Esophagus (tissue), 2 donors: Measurements from ENCODE around the gene ADCY9. TPM values are rescaled to one million over a fixed set of nuclear protein-coding genes. Genes with fewer than 3 reads are reported as not detected.

ENCODE experiments used
- H3K27ac ChIP-seq, 2 donors: one replicate each; pipeline ENCODE4 v1.5.1; 2013; ENCODE audit warnings: low read depth in 2 of 2, mild to moderate bottlenecking in 2 of 2, inconsistent platforms in 1 of 2, low read length in 1 of 2, moderate library complexity in 1 of 2
- H3K27me3 ChIP-seq, 2 donors: one replicate each; pipeline ENCODE4 v1.6.1; 2013; ENCODE audit warnings: low read length in 2 of 2, control low read depth in 1 of 2, mild to moderate bottlenecking in 1 of 2; ENCODE audit not compliant: insufficient read depth in 2 of 2, control insufficient read depth in 1 of 2
- H3K36me3 ChIP-seq, 2 donors: one replicate each; pipeline ENCODE4 v1.6.1; 2013; ENCODE audit warnings: low read length in 1 of 2; ENCODE audit not compliant: control insufficient read depth in 2 of 2, insufficient read depth in 2 of 2
- H3K4me1 ChIP-seq, 2 donors: one replicate each; pipeline ENCODE4 v1.6.1; 2013; ENCODE audit warnings: low read length in 1 of 2; ENCODE audit not compliant: control insufficient read depth in 2 of 2, insufficient read depth in 2 of 2
- H3K4me3 ChIP-seq, 2 donors: one replicate each; pipeline ENCODE4 v1.5.1; 2013; ENCODE audit warnings: low read length in 2 of 2, mild to moderate bottlenecking in 2 of 2, low read depth in 1 of 2, moderate library complexity in 1 of 2
- H3K9me3 ChIP-seq, 2 donors: one replicate each; pipeline ENCODE4 v1.6.1; 2013; ENCODE audit warnings: mild to moderate bottlenecking in 2 of 2, low read depth in 1 of 2, low read length in 1 of 2, moderate library complexity in 1 of 2; ENCODE audit not compliant: control insufficient read depth in 2 of 2, insufficient read depth in 1 of 2
- WGBS, 2 donors: extraction: QIAGEN DNeasy Blood & Tissue Kit; methylation state at CpG; one replicate each; pipeline ENCODE4 v1.1.7; 2013; 5-methylcytosine and 5-hydroxymethylcytosine counted together
- polyA plus RNA-seq, 2 donors: library from polyadenylated mRNA; stranded (reverse); fragments of 200-250 nt; gene quantifications; one replicate each; pipeline ENCODE4 v1.2.3, GENCODE V29; 2013
- donor health status: healthy with polysubstance abuse.
- donor health status: Bipolar disorder and iron deficiency.

The ADCY9 gene
- polyA plus RNA-seq, 2 donors, result 3.8 to 4.5 TPM

DNA sequence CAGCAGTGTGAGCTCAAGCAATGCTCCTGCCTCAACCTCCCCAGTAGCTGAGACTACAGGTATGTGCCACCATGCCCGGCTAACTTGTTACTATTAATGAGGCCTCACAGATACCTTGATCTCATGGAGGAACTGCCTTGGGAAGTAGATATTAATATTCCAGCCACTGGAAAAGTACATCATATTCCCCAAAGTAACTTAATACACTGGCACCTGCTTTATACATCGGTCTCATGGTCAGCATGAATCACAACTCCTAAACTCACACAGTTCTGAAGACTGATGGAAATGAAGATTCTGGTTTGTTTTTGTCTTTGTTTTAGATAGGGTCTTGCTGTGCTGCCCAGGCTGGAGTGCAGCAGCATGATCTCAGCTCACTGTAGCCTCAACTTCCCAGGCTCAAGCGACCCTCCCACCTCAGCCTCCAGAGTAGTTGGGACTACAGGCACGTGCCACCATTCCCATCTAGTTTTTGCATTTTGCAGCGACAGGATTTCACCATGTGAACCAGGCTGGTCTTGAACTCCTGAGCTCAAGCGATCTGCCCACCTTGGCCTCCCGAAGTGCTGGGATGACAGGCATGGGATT lies 28.2 kb downstream of the ADCY9 start:
- Histone ChIP-seq H3K9me3 (no peaks in the 10 kb centered on the region), H3K4me3 (no peak overlapping the region), H3K27me3 (no peaks in the 10 kb centered on the region), H3K27ac (no peak overlapping the region), H3K4me1 (peaks cover 0 to 4% of the 10 kb centered on the region in 2 donors), H3K36me3 (no peaks in the 10 kb centered on the region)
- WGBS, 2 donors, result 94% methylated on average over 7 of the region's 7 CpGs

DNA sequence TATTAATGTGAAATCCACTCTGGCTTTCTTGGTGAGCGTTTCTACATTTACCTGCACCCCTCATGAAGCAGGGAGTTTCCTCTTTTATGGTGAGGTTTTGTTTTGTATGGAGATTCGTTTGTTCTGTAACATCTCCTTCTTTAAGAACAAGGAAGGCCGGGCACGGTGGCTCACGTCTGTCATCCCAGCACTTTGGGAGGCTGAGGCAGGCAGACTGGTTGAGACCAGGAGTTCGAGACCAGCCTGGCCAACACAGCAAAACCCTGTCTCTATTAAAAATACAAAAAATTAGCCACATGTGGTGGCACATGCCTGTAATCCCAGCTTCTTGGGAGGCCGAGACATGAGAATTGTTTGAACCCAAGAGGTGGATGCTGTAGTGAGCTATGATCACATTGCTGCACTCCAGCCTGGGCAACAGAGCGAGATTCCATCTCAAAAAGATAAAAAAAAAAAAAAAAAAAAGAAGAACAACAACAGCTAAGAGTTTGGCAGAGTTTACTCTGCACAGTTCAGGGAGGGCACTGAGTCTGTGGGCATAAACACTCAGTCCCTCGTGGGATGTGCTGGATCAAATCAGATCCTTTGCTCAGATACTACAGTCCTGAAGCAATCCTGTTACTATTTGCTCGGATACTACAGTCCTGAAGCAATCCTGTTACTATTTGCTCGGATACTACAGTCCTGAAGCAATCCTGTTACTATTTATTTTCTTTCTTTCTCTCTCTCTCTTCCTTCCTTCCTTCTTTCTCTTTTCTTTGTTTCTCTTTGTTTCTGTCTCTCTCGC lies 28.9 kb downstream of the ADCY9 start:
- Histone ChIP-seq H3K27me3 (no peaks in the 10 kb centered on the region), H3K27ac (no peak overlapping the region), H3K36me3 (no peaks in the 10 kb centered on the region), H3K4me3 (no peak overlapping the region), H3K4me1 (peaks cover 4 to 6% of the 10 kb centered on the region in 2 donors), H3K9me3 (no peaks in the 10 kb centered on the region)
- WGBS, 2 donors, result 73 to 74% methylated on average over 12 of the region's 12 CpGs

GRCh38 chr16:4086153-4086552 lies 30.1 kb downstream of the ADCY9 start:
- Histone ChIP-seq H3K4me1 (peaks cover 2 to 4% of the 10 kb centered on the region in 2 donors), H3K4me3 (no peak overlapping the region), H3K36me3 (no peaks in the 10 kb centered on the region), H3K27me3 (no peaks in the 10 kb centered on the region), H3K27ac (no peak overlapping the region), H3K9me3 (no peaks in the 10 kb centered on the region)
- WGBS, 2 donors, result 88 to 89% methylated on average over 15 of the region's 15 CpGs

- WGBS, 2 donors, result 73 to 75% methylated on average over 12 of the region's 12 CpGs
- Histone ChIP-seq H3K36me3 (no peaks in the 10 kb centered on the region), H3K4me1 (peaks cover 2 to 4% of the 10 kb centered on the region in 2 donors), H3K27me3 (no peaks in the 10 kb centered on the region), H3K9me3 (no peaks in the 10 kb centered on the region), H3K27ac (no peak overlapping the region), H3K4me3 (no peak overlapping the region)
Measured at GRCh38 chr16:4085405-4085970, 30.8 kb downstream of the ADCY9 start.

- H3K36me3 ChIP-seq, result no peaks in the 10 kb centered on the region
- no peak overlapping the region for H3K27ac ChIP-seq
- H3K27me3 ChIP-seq, result no peaks in the 10 kb centered on the region
- H3K9me3 ChIP-seq, result no peaks in the 10 kb centered on the region
- WGBS, 2 donors, result 93 to 95% methylated on average over 5 of the region's 5 CpGs
- no peak overlapping the region for H3K4me3 ChIP-seq
- H3K4me1 ChIP-seq, result peaks cover 2 to 4% of the 10 kb centered on the region in 2 donors
Measured at GRCh38 chr16:4083347-4083870, 32.8 kb downstream of the ADCY9 start.

- 90 to 91% methylated on average over 15 of the region's 15 CpGs for WGBS, 2 donors
- no peak overlapping the region for H3K27ac ChIP-seq
- peaks cover 2 to 4% of the 10 kb centered on the region in 2 donors for H3K4me1 ChIP-seq
Measured at GRCh38 chr16:4082474-4083044, 33.7 kb downstream of the ADCY9 start.

DNA sequence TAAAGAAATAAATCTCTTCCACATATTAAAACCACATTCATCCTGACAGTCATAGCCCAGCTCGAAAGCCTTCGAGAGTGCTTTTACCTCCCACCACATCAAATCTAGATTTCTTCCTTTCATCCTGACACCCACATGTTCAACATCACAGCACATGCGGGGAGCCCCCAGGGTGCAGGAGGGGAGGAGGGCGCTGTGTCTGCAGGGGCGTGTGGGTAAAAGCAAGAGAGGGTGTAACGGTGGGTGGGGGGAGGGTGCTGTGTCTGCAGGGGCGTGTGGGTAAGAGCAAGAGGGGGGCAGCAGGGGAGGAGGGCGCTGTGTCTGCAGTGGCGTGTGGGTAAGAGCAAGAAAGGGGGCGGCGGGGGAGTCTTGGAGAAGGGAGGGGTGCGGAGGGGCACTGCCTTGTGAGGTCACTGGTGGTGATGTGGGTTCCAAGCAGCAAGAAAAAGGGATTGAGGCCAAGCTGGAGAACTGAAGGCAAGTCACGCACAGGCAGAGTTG lies 34.7 kb downstream of the ADCY9 start:
- H3K27me3 ChIP-seq, result no peaks in the 10 kb centered on the region
- no peak overlapping the region for H3K4me3 ChIP-seq
- no peaks in the 10 kb centered on the region for H3K9me3 ChIP-seq
- 49 to 63% methylated on average over 13 of the region's 13 CpGs for WGBS, 2 donors
- peaks cover 2 to 4% of the 10 kb centered on the region in 2 donors for H3K4me1 ChIP-seq
- no peaks in the 10 kb centered on the region for H3K36me3 ChIP-seq
- H3K27ac ChIP-seq, result no peak overlapping the region

More at GRCh38 chr16:4082474-4083044, 33.7 kb downstream of the ADCY9 start:
- Histone ChIP-seq H3K27me3 (no peaks in the 10 kb centered on the region), H3K9me3 (no peaks in the 10 kb centered on the region), H3K36me3 (no peaks in the 10 kb centered on the region), H3K4me3 (no peak overlapping the region)

- peaks cover 2 to 4% of the 10 kb centered on the region in 2 donors for H3K4me1 ChIP-seq
- no peaks in the 10 kb centered on the region for H3K36me3 ChIP-seq
- no peak overlapping the region for H3K4me3 ChIP-seq
- H3K27ac ChIP-seq, result no peak overlapping the region
- 73 to 78% methylated on average over 10 of the region's 10 CpGs for WGBS, 2 donors
- H3K9me3 ChIP-seq, result no peaks in the 10 kb centered on the region
- H3K27me3 ChIP-seq, result no peaks in the 10 kb centered on the region
Measured at GRCh38 chr16:4081047-4081446, 35.2 kb downstream of the ADCY9 start.

- Histone ChIP-seq H3K27me3 (no peaks in the 10 kb centered on the region), H3K36me3 (no peaks in the 10 kb centered on the region), H3K4me3 (no peak overlapping the region), H3K9me3 (no peaks in the 10 kb centered on the region), H3K4me1 (no peaks in the 10 kb centered on the region), H3K27ac (peak overlapping the region in 1 of 2 donors; percentile 36)
- 68 to 73% methylated on average over 6 of the region's 6 CpGs for WGBS, 2 donors
Measured at GRCh38 chr16:4077174-4077649, 39.0 kb downstream of the ADCY9 start.
